HEK293 (cell line): ENCODE data around the gene MBNL2.

Source experiments
- CTCF ChIA-PET: fragments of 350-600 bp; formaldehyde crosslinking; extraction: SDS; loops from one replicate; lab custom pipeline; 2021; ENCODE audit warnings: antibody characterized with exemption; lab: Yijun Ruan, JAX
- POLR2A ChIA-PET: fragments of 300-600 bp; formaldehyde crosslinking; extraction: SDS; loops from one replicate; lab custom pipeline; 2020; ENCODE audit warnings: antibody characterized with exemption, inconsistent platforms; lab: Yijun Ruan, JAX
- H3K27ac ChIP-seq: fragments of 200-500 bp; sonication (Bioruptor generic); 2 replicates; pipeline ENCODE4 v1.5.1; 2014; ENCODE audit warnings: low read depth, low read length, control low read depth, inconsistent platforms; ENCODE audit errors: extremely low read depth
- H3K36me3 ChIP-seq, 2 experiments: fragments of 200-500 bp in 1 of 2; sonication (Bioruptor generic) in 1 of 2; 1 replicate in 1 of 2; 2 replicates in 1 of 2; pipeline ENCODE4 v1.5.1; 2014 to 2017; ENCODE audit warnings: inconsistent platforms in 2 of 2, low read length in 2 of 2; ENCODE audit not compliant: control insufficient read depth in 2 of 2, insufficient read depth in 1 of 2
- H3K4me1 ChIP-seq: fragments of 200-500 bp; sonication (Bioruptor generic); 2 replicates; pipeline ENCODE4 v1.5.1; 2014; ENCODE audit warnings: mild to moderate bottlenecking, low read length, inconsistent platforms; ENCODE audit not compliant: control insufficient read depth, insufficient read depth
- H3K4me3 ChIP-seq: 2 replicates; pipeline ENCODE4 v1.5.1; 2011; ENCODE audit warnings: low read depth, mild to moderate bottlenecking, control low read depth, low read length, moderate library complexity
- H3K9me3 ChIP-seq: fragments of 200-500 bp; sonication (Bioruptor generic); 2 replicates; pipeline ENCODE4 v1.5.1; 2014; ENCODE audit warnings: low read depth, low read length, inconsistent platforms; ENCODE audit not compliant: control insufficient read depth, insufficient read depth
- CTCF ChIP-seq: fragments of 450-650 bp; formaldehyde crosslinking; IDR thresholded peaks from 2 replicates; pipeline ENCODE4 v1.5.1; 2016; ENCODE audit warnings: missing biosample characterization, missing genetic modification characterization
- IKZF3 ChIP-seq: fragments of 450-650 bp; IDR thresholded peaks from 2 replicates; pipeline ENCODE4 v1.5.0; 2018; ENCODE audit warnings: missing biosample characterization, mild to moderate bottlenecking, missing genetic modification characterization, moderate library complexity
- PBX3 ChIP-seq: sonication (generic); formaldehyde crosslinking; IDR thresholded peaks from 2 replicates; pipeline ENCODE4 v1.8.1; 2022; ENCODE audit warnings: mild to moderate bottlenecking, moderate library complexity, missing genetic modification reagents
- PRDM1 ChIP-seq: fragments of 450-650 bp; formaldehyde crosslinking; IDR thresholded peaks from 2 replicates; pipeline ENCODE4; 2016; ENCODE audit warnings: missing biosample characterization, missing genetic modification characterization
- PRDM2 ChIP-seq: fragments of 450-650 bp; formaldehyde crosslinking; IDR thresholded peaks from 2 replicates; pipeline ENCODE4 v1.5.1; 2016; ENCODE audit warnings: missing biosample characterization, missing genetic modification characterization, borderline replicate concordance
- PRDM6 ChIP-seq: fragments of 450-650 bp; formaldehyde crosslinking; IDR thresholded peaks from 2 replicates; pipeline ENCODE4 v1.5.1; 2017; ENCODE audit warnings: missing biosample characterization, missing genetic modification characterization
- SCRT2 ChIP-seq: fragments of 450-650 bp; formaldehyde crosslinking; IDR thresholded peaks from 2 replicates; pipeline ENCODE4 v1.5.1; 2016; ENCODE audit warnings: missing biosample characterization, missing genetic modification characterization
- SP2 ChIP-seq: fragments of 450-650 bp; formaldehyde crosslinking; IDR thresholded peaks from 2 replicates; pipeline ENCODE4 v1.5.1; 2016; ENCODE audit warnings: missing biosample characterization, missing genetic modification characterization
- ZBTB21 ChIP-seq: fragments of 450-650 bp; formaldehyde crosslinking; IDR thresholded peaks from 2 replicates; pipeline ENCODE4 v1.5.1; 2017; ENCODE audit warnings: missing biosample characterization, missing genetic modification characterization
- ZIC2 ChIP-seq: fragments of 450-650 bp; formaldehyde crosslinking; IDR thresholded peaks from 2 replicates; pipeline ENCODE4 v1.5.1; 2016; ENCODE audit warnings: missing biosample characterization, missing genetic modification characterization
- ZNF133 ChIP-seq: fragments of 450-650 bp; formaldehyde crosslinking; IDR thresholded peaks from 2 replicates; pipeline ENCODE4 v1.5.1; 2016; ENCODE audit warnings: missing biosample characterization, missing genetic modification characterization
- ZNF248 ChIP-seq: fragments of 450-650 bp; formaldehyde crosslinking; IDR thresholded peaks from 2 replicates; pipeline ENCODE4 v1.5.1; 2017; ENCODE audit warnings: missing biosample characterization, missing genetic modification characterization
- ZNF266 ChIP-seq: fragments of 450-650 bp; formaldehyde crosslinking; IDR thresholded peaks from 2 replicates; pipeline ENCODE4 v1.5.1; 2016; ENCODE audit warnings: missing biosample characterization, missing genetic modification characterization, low read depth
- ZNF335 ChIP-seq: fragments of 450-650 bp; formaldehyde crosslinking; conservative IDR thresholded peaks from 2 replicates; pipeline ENCODE4 v1.5.1; 2016; ENCODE audit warnings: missing biosample characterization, missing genetic modification characterization
- ZNF501 ChIP-seq: fragments of 450-650 bp; formaldehyde crosslinking; IDR thresholded peaks from 2 replicates; pipeline ENCODE4 v1.5.1; 2016; ENCODE audit warnings: missing biosample characterization, missing genetic modification characterization
- ZNF529 ChIP-seq: fragments of 450-650 bp; formaldehyde crosslinking; IDR thresholded peaks from 2 replicates; pipeline ENCODE4 v1.5.1; 2017; ENCODE audit warnings: missing genetic modification characterization, missing biosample characterization; ENCODE audit not compliant: insufficient replicate concordance
- ZNF560 ChIP-seq: fragments of 450-650 bp; formaldehyde crosslinking; IDR thresholded peaks from 2 replicates; pipeline ENCODE4 v1.5.1; 2017; ENCODE audit warnings: missing biosample characterization, missing genetic modification characterization, borderline replicate concordance
- ZNF600 ChIP-seq: fragments of 450-650 bp; formaldehyde crosslinking; IDR thresholded peaks from 2 replicates; pipeline ENCODE4 v1.5.1; 2016; ENCODE audit warnings: missing biosample characterization, missing genetic modification characterization
- ZNF660 ChIP-seq: fragments of 450-650 bp; IDR thresholded peaks from 2 replicates; pipeline ENCODE4 v1.5.1; 2018; ENCODE audit warnings: missing biosample characterization, mild to moderate bottlenecking, missing genetic modification characterization
- ZNF664 ChIP-seq: fragments of 450-650 bp; formaldehyde crosslinking; IDR thresholded peaks from 2 replicates; pipeline ENCODE4 v1.5.1; 2016; ENCODE audit warnings: missing biosample characterization, missing genetic modification characterization
- TF ChIP-seq, protein P1 (sequence below): fragments of 450-650 bp; formaldehyde crosslinking; IDR thresholded peaks from 2 replicates; pipeline ENCODE4 v1.5.1; 2016; ENCODE audit warnings: missing biosample characterization, missing genetic modification characterization

MBNL2 gene

GRCh38 chr13:97223037-97223710 lies 1.0 kb downstream of the MBNL2 start:
- ChIA-PET POLR2A (interaction anchor here (1.2 to 1.7 kb wide), 7 partner anchors 27 to 114 kb away, joined by 3 to 6 read pairs (median 4); no protein-coding TSS in a partner anchor), CTCF (interaction anchor here (0.6 to 2.7 kb wide), 6 partner anchors 11 to 440 kb away, joined by 3 to 25 read pairs (median 4); no protein-coding TSS in a partner anchor)
- Histone ChIP-seq H3K9me3 (no peaks in the 10 kb centered on the region), H3K4me1 (peaks cover 15% of the 10 kb centered on the region), H3K27ac (peak overlapping the region; percentile 70), H3K36me3 (no peaks in the 10 kb centered on the region), H3K4me3 (peak overlapping the region; percentile 50)
- peak; percentile 22; the same call in 1 of the 2 replicates for TF ChIP-seq ZNF501 (tag by site-specific recombination)
- no peak for TF ChIP-seq PBX3 (CRISPR knock-in tag)
- no peak for TF ChIP-seq ZNF133
- TF ChIP-seq PRDM1, result peak; percentile 48; the same call in 1 of the 2 replicates
- TF ChIP-seq SP2, result no peak
- peak; percentile 25; the same call in 1 of the 2 replicates for TF ChIP-seq ZNF660 (tag by site-specific recombination)
- TF ChIP-seq ZNF529 (tag by site-specific recombination), result no peak
- no peak for TF ChIP-seq ZNF266 (tag by site-specific recombination)
- no peak for TF ChIP-seq CTCF (tag by site-specific recombination)
- TF ChIP-seq PRDM6 (tag by site-specific recombination), result peak; percentile 78
- TF ChIP-seq, protein P1, sequence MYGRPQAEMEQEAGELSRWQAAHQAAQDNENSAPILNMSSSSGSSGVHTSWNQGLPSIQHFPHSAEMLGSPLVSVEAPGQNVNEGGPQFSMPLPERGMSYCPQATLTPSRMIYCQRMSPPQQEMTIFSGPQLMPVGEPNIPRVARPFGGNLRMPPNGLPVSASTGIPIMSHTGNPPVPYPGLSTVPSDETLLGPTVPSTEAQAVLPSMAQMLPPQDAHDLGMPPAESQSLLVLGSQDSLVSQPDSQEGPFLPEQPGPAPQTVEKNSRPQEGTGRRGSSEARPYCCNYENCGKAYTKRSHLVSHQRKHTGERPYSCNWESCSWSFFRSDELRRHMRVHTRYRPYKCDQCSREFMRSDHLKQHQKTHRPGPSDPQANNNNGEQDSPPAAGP (tag by site-specific recombination), result no peak
- TF ChIP-seq ZNF560 (tag by site-specific recombination), result no peak

DNA sequence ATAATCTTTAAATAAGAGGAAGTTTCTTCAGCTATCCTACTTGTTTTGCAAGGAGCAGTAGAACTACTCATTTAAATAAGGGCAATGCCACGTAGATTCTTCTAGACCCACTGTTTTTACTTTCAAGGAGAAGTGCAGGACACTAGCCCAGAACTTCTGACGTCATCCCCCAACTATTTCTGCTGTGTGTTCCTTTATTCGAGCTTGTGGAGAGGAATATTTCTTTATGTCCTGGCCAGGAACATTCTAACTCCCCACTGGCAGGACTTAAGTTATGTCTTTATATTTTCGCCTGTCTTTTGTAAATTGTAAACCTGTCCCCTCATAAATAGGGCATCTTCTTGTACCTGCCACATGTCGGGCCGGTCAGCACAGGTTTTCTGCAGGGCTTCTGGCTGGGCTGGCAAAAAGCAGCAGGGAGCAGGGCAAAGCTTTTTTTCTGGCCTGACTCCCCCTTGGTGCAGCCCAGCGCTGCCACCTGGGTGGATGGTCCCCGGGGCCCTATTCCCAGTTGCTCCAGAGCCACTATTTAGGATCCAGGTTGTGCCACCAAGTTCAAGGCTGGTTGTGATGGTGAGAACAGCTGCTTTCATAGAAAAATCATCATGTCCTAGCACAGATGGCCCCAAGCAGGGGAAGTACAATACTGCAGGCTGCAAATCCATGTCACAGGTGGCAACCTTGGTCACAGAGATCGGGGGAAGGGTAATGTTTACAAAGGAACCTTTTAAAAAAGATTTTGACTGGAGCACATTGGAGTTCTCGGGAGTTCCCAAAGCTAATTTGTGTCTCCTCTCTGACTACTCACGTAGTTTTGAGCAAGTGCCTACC lies 1.8 kb downstream of the MBNL2 start:
- H3K9me3 ChIP-seq, result no peaks in the 10 kb centered on the region
- H3K4me3 ChIP-seq, result peak overlapping the region; percentile 50
- POLR2A ChIA-PET, result interaction anchor here (1.2 kb wide), 3 partner anchors 77 to 114 kb away, joined by 3 to 4 read pairs (median 3); no protein-coding TSS in a partner anchor
- CTCF ChIA-PET, result interaction anchor here (0.6 to 2.7 kb wide), 7 partner anchors 12 to 215 kb away, joined by 3 to 25 read pairs (median 4); no protein-coding TSS in a partner anchor
- H3K27ac ChIP-seq, result peak overlapping the region; percentile 70; the same call in 1 of the 2 replicates
- peaks cover 15% of the 10 kb centered on the region for H3K4me1 ChIP-seq
- H3K36me3 ChIP-seq, result no peaks in the 10 kb centered on the region
- TF ChIP-seq ZBTB21 (tag by site-specific recombination) (peak; percentile 68), PRDM2 (tag by site-specific recombination) (no peak), ZNF335 (tag by site-specific recombination) (0 out of 2 replicates have a peak, but pooled peaks have one; percentile 17), SCRT2 (tag by site-specific recombination) (0 out of 2 replicates have a peak, but pooled peaks have one; percentile 26), IKZF3 (0 out of 2 replicates have a peak, but pooled peaks have one; percentile 30), ZNF600 (tag by site-specific recombination) (peak; percentile 90), ZNF248 (no peak), ZNF664 (0 out of 2 replicates have a peak, but pooled peaks have one; percentile 18), ZIC2 (tag by site-specific recombination) (peak; percentile 77)
